HG03378 (cell line): ENCODE results near the gene NNT.
"Not testable (repeated sequence)": the region's sequence is repeated elsewhere in the genome, so short reads cannot be mapped to it uniquely, and the experiment has no call there.

ENCODE experiments used
- ATAC-seq: cut with Tn5 transposase; IDR thresholded peaks from one replicate; pipeline ENCODE4 v1.9.1; 2021; ENCODE audit warnings: mild to moderate bottlenecking, moderate library complexity; ENCODE audit not compliant: unreplicated experiment

Gene NNT

GRCh38 chr5:43663916-43664315 lies 60.9 kb downstream of the NNT start:
- ATAC-seq = no peak

- ATAC-seq = no peak
Measured at GRCh38 chr5:43664501-43665040, 61.6 kb downstream of the NNT start.

- ATAC-seq = not testable (repeated sequence)
Measured at GRCh38 chr5:43665749-43666148, 62.8 kb downstream of the NNT start.

GRCh38 chr5:43666728-43667127 lies 63.7 kb downstream of the NNT start:
- not testable (repeated sequence) for ATAC-seq

- not testable (repeated sequence) for ATAC-seq
Measured at GRCh38 chr5:43667379-43667778, 64.4 kb downstream of the NNT start.

- ATAC-seq = no peak
Measured at GRCh38 chr5:43674536-43674935, 71.6 kb downstream of the NNT start.

- no peak for ATAC-seq
Measured at GRCh38 chr5:43675357-43675756, 72.4 kb downstream of the NNT start.

GRCh38 chr5:43676083-43676840 lies 73.3 kb downstream of the NNT start:
- no peak for ATAC-seq

GRCh38 chr5:43677253-43677652 lies 74.3 kb downstream of the NNT start:
- no peak for ATAC-seq

- no peak for ATAC-seq
Measured at GRCh38 chr5:43679214-43679613, 76.2 kb downstream of the NNT start.

- no peak for ATAC-seq
Measured at GRCh38 chr5:43680286-43680685, 77.3 kb downstream of the NNT start.

GRCh38 chr5:43683884-43684471 lies 81.0 kb downstream of the NNT start:
- no peak for ATAC-seq

GRCh38 chr5:43685252-43685950 lies 82.4 kb downstream of the NNT start:
- no peak for ATAC-seq

GRCh38 chr5:43687275-43687674 lies 84.3 kb downstream of the NNT start:
- ATAC-seq = no peak

- ATAC-seq = no peak
Measured at GRCh38 chr5:43691275-43691674, 88.3 kb downstream of the NNT start.

GRCh38 chr5:43691893-43692292 lies 88.9 kb downstream of the NNT start:
- ATAC-seq = no peak

- no peak for ATAC-seq
Measured at GRCh38 chr5:43693411-43693810, 90.4 kb downstream of the NNT start.

- ATAC-seq = no peak
Measured at GRCh38 chr5:43694027-43694426, 91.0 kb downstream of the NNT start.

- not testable (repeated sequence) for ATAC-seq
Measured at GRCh38 chr5:43696444-43696843, 93.5 kb downstream of the NNT start.

GRCh38 chr5:43699910-43700309 lies 96.9 kb downstream of the NNT start:
- ATAC-seq = no peak

- no peak for ATAC-seq
Measured at GRCh38 chr5:43700601-43701000, 97.6 kb downstream of the NNT start.

GRCh38 chr5:43701227-43701626 lies 98.2 kb downstream of the NNT start:
- no peak for ATAC-seq
